ENCODE measurements around the gene RSRP1. TPM values are rescaled to one million over a fixed set of nuclear protein-coding genes. Genes with fewer than 3 reads are reported as not detected.
"Not testable (repeated sequence)": the region's sequence is repeated elsewhere in the genome, so short reads cannot be mapped to it uniquely, and the experiment has no call there.

Gene RSRP1
- total and polyA plus RNA-seq, 2 of the 4 experiments (the other 2 are of a cell fraction): 71.0 TPM

- H3K4me3 ChIP-seq (ENCODE audit: insufficient read depth, low read depth, low read length); H2AFZ ChIP-seq (replicated peaks; ENCODE audit: low read length, poor library complexity); H3K9ac ChIP-seq (ENCODE audit: low read depth, low read length); H3K36me3 ChIP-seq (ENCODE audit: control insufficient read depth, insufficient read depth, low read length); H3K9me1 ChIP-seq (ENCODE audit: insufficient read depth, low read length); H3K18ac ChIP-seq (ENCODE audit: low read depth, low read length); CTCF ChIA-PET; H3K4me2 ChIP-seq (ENCODE audit: low read depth, low read length); H2BK120ac ChIP-seq (ENCODE audit: low read depth, low read length); dilution Hi-C loops (cut with HindIII; ENCODE audit: low sequenced_read_pairs, unreplicated experiment); H2BK5ac ChIP-seq (ENCODE audit: low read depth, low read length, poor library complexity, severe bottlenecking); H4K20me1 ChIP-seq (ENCODE audit: insufficient read depth, low read length); DNase-seq; POLR2A ChIA-PET (ENCODE audit: unreplicated experiment); intact Hi-C loops (cut with micrococcal nuclease); H2AK5ac ChIP-seq (ENCODE audit: low read depth, low read length); H2BK20ac ChIP-seq (ENCODE audit: low read depth, low read length); BruUV-seq (replicated peaks); H4K5ac ChIP-seq (ENCODE audit: low read depth, low read length); H3K14ac ChIP-seq (replicated peaks; ENCODE audit: low read depth, low read length); ATAC-seq (ENCODE audit: low read depth); H3K27ac ChIP-seq (ENCODE audit: insufficient read depth, low read length); H3K4ac ChIP-seq (ENCODE audit: low read depth, low read length); in situ Hi-C loops (cut with MboI; ENCODE audit: low sequenced_read_pairs); H3K4me1 ChIP-seq (ENCODE audit: control insufficient read depth, insufficient read depth, low read length); H3K79me1 ChIP-seq (ENCODE audit: low read depth in 1 of 2, low read length in 2 of 2); H3K9me3 ChIP-seq (ENCODE audit: control insufficient read depth, insufficient read depth, low read length); H3K56ac ChIP-seq (ENCODE audit: extremely low read depth, insufficient read depth, low read length); H3K23ac ChIP-seq (ENCODE audit: low read depth, low read length); H2BK15ac ChIP-seq (ENCODE audit: low read depth, low read length); H3K27me3 ChIP-seq (ENCODE audit: control insufficient read depth, insufficient read depth, low read length); H4K91ac ChIP-seq (ENCODE audit: insufficient read depth, low read depth, low read length); H2AK9ac ChIP-seq (replicated peaks; ENCODE audit: low read depth, low read length, poor library complexity); H4K8ac ChIP-seq (ENCODE audit: low read depth in 2 of 2, low read length in 2 of 2): not testable (repeated sequence)
- WGBS, 2 experiments (ENCODE audit: extremely low coverage in 2 of 2, insufficient read length in 1 of 2): no CpG with 5 or more reads among the region's 8 CpGs
Measured at GRCh38 chr1:25296501-25296900, 49.2 kb upstream of the RSRP1 start.

- H3K4ac ChIP-seq (ENCODE audit: low read depth, low read length); H4K91ac ChIP-seq (ENCODE audit: insufficient read depth, low read depth, low read length); H2BK5ac ChIP-seq (ENCODE audit: low read depth, low read length, poor library complexity, severe bottlenecking); H4K20me1 ChIP-seq (ENCODE audit: insufficient read depth, low read length); ATAC-seq (ENCODE audit: low read depth); intact Hi-C loops (cut with micrococcal nuclease); H2AK5ac ChIP-seq (ENCODE audit: low read depth, low read length); H3K56ac ChIP-seq (ENCODE audit: extremely low read depth, insufficient read depth, low read length); H2AFZ ChIP-seq (replicated peaks; ENCODE audit: low read length, poor library complexity); H3K36me3 ChIP-seq (ENCODE audit: control insufficient read depth, insufficient read depth, low read length); H3K18ac ChIP-seq (ENCODE audit: low read depth, low read length); H2BK15ac ChIP-seq (ENCODE audit: low read depth, low read length); H4K8ac ChIP-seq (ENCODE audit: low read depth in 2 of 2, low read length in 2 of 2); H3K9me3 ChIP-seq (ENCODE audit: control insufficient read depth, insufficient read depth, low read length); H3K23ac ChIP-seq (ENCODE audit: low read depth, low read length); POLR2A ChIA-PET (ENCODE audit: unreplicated experiment); dilution Hi-C loops (cut with HindIII; ENCODE audit: low sequenced_read_pairs, unreplicated experiment); H3K4me2 ChIP-seq (ENCODE audit: low read depth, low read length); H3K14ac ChIP-seq (replicated peaks; ENCODE audit: low read depth, low read length); H3K9ac ChIP-seq (ENCODE audit: low read depth, low read length); H3K27me3 ChIP-seq (ENCODE audit: control insufficient read depth, insufficient read depth, low read length); H2BK20ac ChIP-seq (ENCODE audit: low read depth, low read length); H3K4me1 ChIP-seq (ENCODE audit: control insufficient read depth, insufficient read depth, low read length); H4K5ac ChIP-seq (ENCODE audit: low read depth, low read length); H3K4me3 ChIP-seq (ENCODE audit: insufficient read depth, low read depth, low read length); H2AK9ac ChIP-seq (replicated peaks; ENCODE audit: low read depth, low read length, poor library complexity); H3K79me1 ChIP-seq (ENCODE audit: low read depth in 1 of 2, low read length in 2 of 2); in situ Hi-C loops (cut with MboI; ENCODE audit: low sequenced_read_pairs); BruUV-seq (replicated peaks); CTCF ChIA-PET; H3K9me1 ChIP-seq (ENCODE audit: insufficient read depth, low read length); H2BK120ac ChIP-seq (ENCODE audit: low read depth, low read length); H3K27ac ChIP-seq (ENCODE audit: insufficient read depth, low read length): not testable (repeated sequence)
- peak; percentile 3 for DNase-seq
- no CpG with 5 or more reads among the region's 14 CpGs for WGBS, 2 experiments (ENCODE audit: extremely low coverage in 2 of 2, insufficient read length in 1 of 2)
Measured at GRCh38 chr1:25294889-25295826, 47.9 kb upstream of the RSRP1 start.
